Measurements from ENCODE around the gene PTPRN2. TPM values are rescaled to one million over a fixed set of nuclear protein-coding genes. Genes with fewer than 3 reads are reported as not detected.

Gene PTPRN2
- polyA plus RNA-seq, 3 donors from 2014 or later, result 1.9 to 3.7 (median 2.2) TPM

DNA sequence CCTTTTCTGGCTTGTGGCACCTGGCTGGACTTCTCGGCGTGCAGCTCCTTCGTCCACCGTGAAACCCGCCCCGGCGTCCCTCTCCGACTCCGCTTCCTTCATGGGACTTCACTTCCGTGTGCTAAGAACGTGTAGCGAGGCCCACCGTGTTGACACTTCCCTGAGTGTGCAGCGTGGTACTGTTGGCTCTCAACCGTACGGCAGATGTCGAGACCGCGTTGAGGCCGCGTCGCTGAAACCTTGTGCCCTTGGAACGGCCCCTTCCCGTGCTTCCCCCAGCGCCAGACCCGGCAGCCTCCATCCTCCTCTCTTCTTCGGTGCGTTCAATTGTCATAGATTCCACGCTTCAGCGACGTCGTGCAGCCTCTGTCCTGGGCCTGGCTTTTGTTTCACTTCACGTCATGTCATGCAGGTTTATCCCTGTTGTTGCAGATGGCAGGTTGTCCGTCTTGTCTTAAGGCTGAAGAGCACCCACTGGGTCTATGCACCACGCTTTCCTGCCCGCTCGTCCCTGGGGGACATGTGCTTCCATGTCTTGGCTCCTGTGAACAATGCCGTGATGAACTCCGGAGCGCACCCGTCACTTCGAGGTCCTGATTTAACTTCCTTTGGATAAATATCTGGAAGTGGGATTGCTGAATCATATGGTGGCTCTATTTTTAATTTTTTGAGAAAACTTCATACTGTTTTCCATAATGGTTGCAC, 785.5 kb downstream of the PTPRN2 start:
- no peak overlapping the region for H3K4me3 Mint-ChIP-seq
- no peak overlapping the region for H3K27ac Mint-ChIP-seq
- no peaks in the 10 kb centered on the region for H3K4me1 Mint-ChIP-seq
- no peak for DNase-seq
- no peaks in the 10 kb centered on the region for H3K36me3 Mint-ChIP-seq
- peaks cover 2 to 7% (median 2%) of the 10 kb centered on the region in 3 donors for H3K27me3 Mint-ChIP-seq (ENCODE audit: low read depth in 3 of 3)
- no peaks in the 10 kb centered on the region for H3K9me3 Mint-ChIP-seq

DNA sequence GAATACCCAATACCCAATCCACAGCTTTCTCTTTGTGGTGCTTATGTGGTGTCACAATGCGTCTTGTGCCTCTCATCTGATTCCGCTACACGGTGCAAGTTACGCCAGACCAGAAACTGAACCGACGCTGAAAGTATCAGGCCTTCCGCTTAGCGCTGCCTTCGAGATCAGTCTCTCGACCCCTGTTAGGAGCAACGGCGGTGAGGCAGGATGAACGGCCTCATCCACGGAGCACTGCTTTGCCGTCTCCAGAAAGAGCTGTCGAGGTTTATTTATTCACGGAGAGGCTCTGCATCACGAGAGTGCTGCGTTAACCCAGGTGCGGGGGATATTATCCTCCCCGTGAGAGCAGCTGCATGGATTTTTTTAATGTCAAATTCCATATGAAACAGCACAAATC, 786.5 kb downstream of the PTPRN2 start:
- H3K4me1 Mint-ChIP-seq, result no peaks in the 10 kb centered on the region
- no peaks in the 10 kb centered on the region for H3K36me3 Mint-ChIP-seq
- DNase-seq, result no peak
- H3K9me3 Mint-ChIP-seq, result no peaks in the 10 kb centered on the region
- H3K27me3 Mint-ChIP-seq (ENCODE audit: low read depth in 3 of 3), result peaks cover 2 to 7% (median 3%) of the 10 kb centered on the region in 3 donors
- H3K27ac Mint-ChIP-seq, result no peak overlapping the region
- no peak overlapping the region for H3K4me3 Mint-ChIP-seq

DNA sequence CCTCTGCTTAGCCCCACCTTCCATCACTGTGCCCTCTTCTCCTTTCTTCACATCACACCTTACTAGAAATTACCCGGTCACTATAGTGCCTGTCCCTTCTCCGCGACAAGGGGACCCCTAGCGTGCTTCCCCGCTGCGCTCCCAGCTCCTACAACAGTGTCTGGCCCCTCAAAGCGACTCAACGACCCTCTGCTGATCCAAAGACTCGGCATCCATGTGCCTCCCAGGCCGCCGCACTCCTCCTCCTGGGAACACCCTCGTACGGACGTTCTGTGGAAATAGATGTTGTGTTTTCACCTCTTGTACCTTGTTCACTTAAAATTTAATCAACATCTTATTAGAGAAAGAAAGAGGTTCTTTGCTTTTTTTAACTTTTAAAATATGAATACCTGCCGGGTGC, 787.3 kb downstream of the PTPRN2 start:
- Mint-ChIP-seq H3K36me3 (no peaks in the 10 kb centered on the region), H3K27me3 (ENCODE audit: low read depth in 3 of 3) (peaks cover 2 to 7% (median 4%) of the 10 kb centered on the region in 3 donors), H3K9me3 (no peaks in the 10 kb centered on the region), H3K4me1 (no peaks in the 10 kb centered on the region), H3K4me3 (no peak overlapping the region), H3K27ac (peak overlapping the region in 1 of 6 donors; percentile 42)
- no peak for DNase-seq

DNA sequence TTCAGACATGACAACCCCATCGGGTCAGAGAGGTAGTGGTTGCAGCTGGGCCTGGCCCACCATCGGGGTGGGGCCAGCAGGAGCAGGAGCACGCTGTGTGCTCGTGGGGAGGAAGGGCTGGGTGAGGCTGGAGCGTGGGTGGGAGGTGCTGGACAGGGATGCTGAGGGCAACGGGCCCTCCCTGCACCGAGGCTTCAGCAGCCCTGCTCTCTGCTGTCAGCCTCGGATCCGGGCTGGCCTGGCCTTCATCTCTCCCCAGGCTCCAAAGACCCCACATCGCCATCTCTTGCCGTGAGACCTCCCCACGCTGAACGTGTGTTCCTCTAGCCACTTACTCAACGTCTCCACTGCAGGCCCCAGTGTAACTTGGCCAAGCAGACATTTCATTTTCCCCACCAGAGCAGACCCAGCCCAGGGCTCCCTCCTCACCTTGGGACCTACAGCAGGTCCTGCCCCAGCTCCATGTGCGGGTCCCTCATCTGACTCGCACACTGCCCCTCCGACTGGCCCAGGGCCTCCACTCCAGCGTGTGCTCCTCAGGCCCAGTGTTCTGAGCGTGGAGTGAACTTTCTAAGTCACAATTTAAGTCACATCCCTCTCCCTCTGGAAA, 788.4 kb downstream of the PTPRN2 start:
- Mint-ChIP-seq H3K9me3 (no peaks in the 10 kb centered on the region), H3K4me3 (no peak overlapping the region), H3K36me3 (no peaks in the 10 kb centered on the region), H3K27ac (no peak overlapping the region), H3K27me3 (ENCODE audit: low read depth in 3 of 3) (peaks cover 2 to 7% (median 4%) of the 10 kb centered on the region in 3 donors), H3K4me1 (peaks cover 0 to 1% of the 10 kb centered on the region in 2 donors)
- DNase-seq, result no peak

DNA sequence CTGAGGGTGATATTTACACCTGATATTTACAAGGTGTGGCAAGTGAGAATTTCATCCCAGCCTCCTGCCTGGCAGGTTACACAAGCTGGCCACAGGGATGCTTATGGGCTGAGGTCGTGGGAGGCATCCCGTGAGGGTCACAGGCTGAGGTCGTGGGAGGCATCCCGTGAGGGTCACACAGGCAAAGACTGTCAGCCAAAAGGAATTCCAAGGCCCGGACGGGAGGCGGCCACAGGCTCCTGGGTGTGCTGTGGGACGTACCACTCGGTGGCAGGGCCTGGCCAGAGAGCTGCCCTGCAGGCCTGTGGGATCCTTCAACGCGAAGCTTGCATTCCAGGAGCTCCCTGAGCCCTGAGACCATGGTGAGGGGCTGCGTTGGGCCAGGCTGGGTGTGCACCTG, 790.3 kb downstream of the PTPRN2 start:
- no peak for DNase-seq

DNA sequence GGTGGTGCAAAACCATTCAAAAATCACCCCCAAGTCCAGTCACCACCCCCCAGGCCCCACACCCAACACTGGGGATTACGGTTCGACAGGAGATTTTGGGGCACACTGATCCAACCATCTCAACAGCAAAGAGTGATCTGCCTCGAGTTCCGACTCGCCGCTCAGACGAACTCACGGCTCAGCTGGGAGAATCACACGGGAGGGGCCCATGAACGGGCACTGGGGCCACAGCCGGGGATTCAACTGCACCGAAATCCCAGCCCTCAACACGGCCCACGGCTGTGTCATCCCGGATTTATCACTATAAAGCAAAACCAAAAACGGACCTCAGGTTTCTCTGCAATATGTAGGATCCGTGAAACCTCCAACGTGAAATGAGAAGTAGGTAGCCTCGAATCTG, 790.8 kb downstream of the PTPRN2 start:
- Mint-ChIP-seq H3K4me3 (no peak overlapping the region), H3K9me3 (no peaks in the 10 kb centered on the region), H3K27me3 (ENCODE audit: low read depth in 3 of 3) (peaks cover 2 to 3% (median 2%) of the 10 kb centered on the region in 3 donors), H3K27ac (no peak overlapping the region), H3K36me3 (no peaks in the 10 kb centered on the region), H3K4me1 (peaks cover 0 to 2% of the 10 kb centered on the region in 2 donors)
- no peak for DNase-seq

More for the DNA sequence above, 790.3 kb downstream of the PTPRN2 start:
- peaks cover 2 to 4% (median 4%) of the 10 kb centered on the region in 3 donors for H3K27me3 Mint-ChIP-seq (ENCODE audit: low read depth in 3 of 3)
- H3K9me3 Mint-ChIP-seq, result no peaks in the 10 kb centered on the region
- no peaks in the 10 kb centered on the region for H3K36me3 Mint-ChIP-seq
- no peak overlapping the region for H3K27ac Mint-ChIP-seq
- H3K4me3 Mint-ChIP-seq, result no peak overlapping the region
- H3K4me1 Mint-ChIP-seq, result peaks cover 0 to 2% of the 10 kb centered on the region in 2 donors

DNA sequence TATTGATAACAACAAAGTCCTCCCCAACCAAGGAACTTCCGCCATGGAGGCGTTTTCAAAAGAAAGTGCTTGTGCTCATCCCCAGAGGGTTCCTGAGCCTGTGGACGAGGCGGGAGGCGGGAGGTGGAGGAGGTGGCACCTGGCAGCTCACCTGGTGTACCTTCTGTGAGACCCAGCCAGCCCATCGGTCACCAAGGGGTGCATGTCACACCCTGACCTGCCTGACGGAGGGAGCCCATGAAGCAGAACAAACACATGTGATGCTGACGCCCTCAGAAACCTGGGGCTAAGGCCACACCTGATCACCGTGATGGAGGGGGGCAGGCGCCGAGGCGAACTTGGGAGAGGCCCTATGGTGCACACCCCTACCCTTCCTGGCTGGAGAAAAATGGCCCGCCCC, 792.0 kb downstream of the PTPRN2 start:
- H3K27ac Mint-ChIP-seq, result no peak overlapping the region

DNA sequence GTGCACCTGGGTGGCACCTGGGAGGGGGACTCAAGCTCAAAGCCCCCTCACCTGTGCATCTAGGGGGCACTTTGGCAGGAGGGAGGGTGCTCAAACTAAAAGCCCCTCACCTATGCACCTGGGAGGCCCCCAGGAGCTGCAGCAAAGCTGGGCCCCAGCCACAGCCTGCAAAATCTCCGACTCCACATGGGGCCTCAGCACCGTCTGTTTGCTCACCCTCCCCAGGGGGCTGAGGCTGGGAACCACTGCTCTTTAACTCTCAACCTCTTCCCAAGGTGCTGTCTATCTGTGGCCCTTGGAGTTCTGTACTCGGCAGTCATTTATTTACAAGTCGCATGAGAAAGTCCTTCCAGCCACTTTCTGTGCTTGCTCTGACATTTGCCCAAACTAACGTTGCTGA, 792.4 kb downstream of the PTPRN2 start:
- DNase-seq, result no peak
- peaks cover 0 to 2% of the 10 kb centered on the region in 2 donors for H3K4me1 Mint-ChIP-seq
- H3K36me3 Mint-ChIP-seq, result no peaks in the 10 kb centered on the region
- H3K4me3 Mint-ChIP-seq, result no peak overlapping the region
- H3K9me3 Mint-ChIP-seq, result peaks cover 0 to 1% (median 0%) of the 10 kb centered on the region in 6 donors
- H3K27ac Mint-ChIP-seq, result no peak overlapping the region
- H3K27me3 Mint-ChIP-seq (ENCODE audit: low read depth in 3 of 3), result peaks cover under 1 to 3% (median 2%) of the 10 kb centered on the region in 3 donors

More for the DNA sequence above, 792.0 kb downstream of the PTPRN2 start:
- no peak for DNase-seq
- Mint-ChIP-seq H3K9me3 (peaks cover 0 to 1% (median 0%) of the 10 kb centered on the region in 6 donors), H3K4me3 (no peak overlapping the region), H3K36me3 (no peaks in the 10 kb centered on the region), H3K27me3 (ENCODE audit: low read depth in 3 of 3) (peaks cover 0 to 3% (median 2%) of the 10 kb centered on the region in 3 donors), H3K4me1 (peaks cover 0 to 2% of the 10 kb centered on the region in 2 donors)

DNA sequence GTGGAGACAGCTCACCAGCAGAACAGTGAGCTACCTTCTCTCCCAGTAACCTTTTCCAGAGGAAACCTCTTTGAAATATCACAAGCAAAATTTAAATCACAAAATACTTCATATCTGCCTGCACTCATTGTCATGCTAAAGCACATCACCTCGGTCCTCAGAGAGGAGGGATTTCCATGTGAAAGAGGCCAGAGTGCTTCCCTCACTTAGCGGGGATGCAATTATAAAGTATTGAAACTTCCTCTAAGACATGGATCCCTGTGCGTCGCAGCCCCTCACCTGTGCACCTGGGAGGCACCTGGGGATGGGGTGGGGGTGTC, 792.9 kb downstream of the PTPRN2 start:
- Mint-ChIP-seq H3K4me3 (no peak overlapping the region), H3K27ac (no peak overlapping the region), H3K9me3 (peaks cover 0 to 2% (median 0%) of the 10 kb centered on the region in 6 donors)

DNA sequence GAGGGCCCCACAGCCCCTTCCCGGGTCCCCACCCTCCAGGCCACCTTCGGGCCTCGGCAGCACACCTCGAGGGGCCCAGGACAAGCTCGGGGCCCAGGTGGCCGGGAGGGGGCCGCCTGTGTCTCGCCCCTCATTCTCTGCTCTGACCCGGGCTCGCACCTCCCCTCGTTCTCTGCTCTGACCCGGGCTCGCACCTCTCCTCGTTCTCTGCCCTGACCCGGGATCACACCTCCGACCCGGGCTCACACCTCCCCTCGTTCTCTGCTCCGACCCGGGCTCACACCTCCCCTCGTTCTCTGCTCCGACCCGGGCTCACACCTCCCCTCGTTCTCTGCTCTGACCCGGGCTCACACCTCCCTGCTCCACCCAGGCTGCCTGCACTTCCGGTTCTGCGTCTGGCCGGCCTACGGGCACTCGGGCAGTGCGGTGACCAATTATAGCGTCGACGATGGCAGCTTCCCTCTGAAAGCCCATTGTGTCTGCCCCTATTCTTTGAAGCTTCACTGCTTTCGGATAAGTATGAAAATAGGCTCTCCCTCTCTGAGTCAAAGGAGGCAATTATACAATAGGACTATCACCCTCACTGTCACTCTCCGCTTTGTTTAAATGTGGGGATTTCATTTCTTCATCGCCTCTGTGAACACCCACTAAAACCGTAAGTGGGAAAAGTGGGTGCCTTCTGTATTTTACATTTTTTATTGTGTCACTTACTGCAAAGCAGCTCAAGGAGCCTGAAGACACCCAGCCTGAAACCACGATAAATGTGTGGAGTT, 793.5 kb downstream of the PTPRN2 start:
- Mint-ChIP-seq H3K4me1 (peaks cover 0 to 2% of the 10 kb centered on the region in 2 donors), H3K4me3 (peak overlapping the region in 1 of 5 donors; percentile 47), H3K36me3 (no peaks in the 10 kb centered on the region), H3K27ac (no peak overlapping the region), H3K27me3 (ENCODE audit: low read depth in 3 of 3) (peaks cover 2 to 3% (median 3%) of the 10 kb centered on the region in 3 donors), H3K9me3 (peaks cover 0 to 3% (median 0%) of the 10 kb centered on the region in 6 donors)
- DNase-seq, result no peak

More for the DNA sequence above, 792.9 kb downstream of the PTPRN2 start:
- Mint-ChIP-seq H3K36me3 (no peaks in the 10 kb centered on the region), H3K4me1 (peaks cover 0 to 2% of the 10 kb centered on the region in 2 donors), H3K27me3 (ENCODE audit: low read depth in 3 of 3) (peaks cover 2 to 3% (median 3%) of the 10 kb centered on the region in 3 donors)
- DNase-seq, result no peak

DNA sequence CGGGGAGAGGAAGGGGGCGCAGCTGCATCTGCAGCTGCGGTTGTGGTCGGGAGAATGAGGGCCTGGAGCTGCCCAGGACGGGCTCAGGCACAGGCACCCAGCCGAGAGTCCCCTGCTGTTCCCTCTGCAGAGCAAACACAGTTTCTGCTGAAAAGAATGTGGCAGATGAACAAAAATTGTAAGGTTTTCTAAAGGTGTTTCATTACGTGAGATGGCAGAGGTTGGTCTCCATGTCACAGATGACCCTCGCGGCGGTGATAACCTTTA, 794.6 kb downstream of the PTPRN2 start:
- Mint-ChIP-seq H3K27ac (no peak overlapping the region), H3K27me3 (ENCODE audit: low read depth in 3 of 3) (peaks cover 0 to 6% (median 3%) of the 10 kb centered on the region in 3 donors), H3K4me1 (peaks cover 0 to 2% of the 10 kb centered on the region in 2 donors), H3K9me3 (peaks cover 0 to 3% (median 0%) of the 10 kb centered on the region in 6 donors), H3K4me3 (no peak overlapping the region), H3K36me3 (no peaks in the 10 kb centered on the region)
- DNase-seq, result no peak

DNA sequence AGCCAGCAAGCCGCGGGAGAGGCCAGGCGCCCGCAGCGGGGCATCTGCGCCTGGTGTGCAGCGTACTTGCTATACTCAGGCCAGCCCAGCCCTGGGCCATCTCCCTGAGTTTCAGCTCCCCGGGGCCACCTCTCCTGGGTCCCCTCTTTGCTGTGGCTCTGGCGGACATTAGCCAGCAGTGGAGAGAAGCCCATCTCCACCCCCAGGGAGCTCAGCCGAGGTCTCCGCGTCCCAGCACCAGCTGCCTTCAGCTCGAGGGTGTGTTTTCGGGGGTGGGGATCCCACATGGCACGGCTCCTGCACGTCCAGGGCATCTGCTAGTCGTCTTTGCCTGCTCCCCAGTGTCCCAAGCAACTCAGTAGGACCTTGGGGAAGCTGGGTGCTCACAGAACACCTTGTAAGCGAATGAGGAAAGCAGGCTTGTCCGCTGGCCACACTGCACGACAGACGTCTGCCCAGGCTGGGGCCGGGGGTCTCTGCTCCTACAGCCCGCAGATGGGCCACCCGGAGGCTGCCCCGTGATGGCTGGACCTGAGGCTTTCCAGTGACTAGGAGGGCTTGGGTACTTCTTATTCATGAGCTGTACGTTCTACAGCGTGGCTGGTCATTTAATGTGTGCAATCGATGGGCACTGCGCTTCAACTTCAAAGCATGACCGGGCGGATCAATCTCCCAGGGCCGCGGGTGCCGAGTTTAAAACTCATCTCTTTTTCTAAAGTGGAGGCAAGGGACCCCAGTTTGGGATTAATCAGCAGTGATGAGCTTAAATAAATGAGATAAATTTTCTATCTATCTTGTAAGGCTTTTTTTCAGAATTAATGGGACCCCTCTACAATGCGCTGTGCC, 795.2 kb downstream of the PTPRN2 start:
- Mint-ChIP-seq H3K9me3 (peaks cover 0 to 3% (median 0%) of the 10 kb centered on the region in 6 donors), H3K27ac (no peak overlapping the region), H3K36me3 (no peaks in the 10 kb centered on the region), H3K4me1 (peaks cover 0 to 2% of the 10 kb centered on the region in 2 donors), H3K27me3 (ENCODE audit: low read depth in 3 of 3) (peaks cover 0 to 6% (median 3%) of the 10 kb centered on the region in 3 donors), H3K4me3 (no peak overlapping the region)
- DNase-seq, result no peak

DNA sequence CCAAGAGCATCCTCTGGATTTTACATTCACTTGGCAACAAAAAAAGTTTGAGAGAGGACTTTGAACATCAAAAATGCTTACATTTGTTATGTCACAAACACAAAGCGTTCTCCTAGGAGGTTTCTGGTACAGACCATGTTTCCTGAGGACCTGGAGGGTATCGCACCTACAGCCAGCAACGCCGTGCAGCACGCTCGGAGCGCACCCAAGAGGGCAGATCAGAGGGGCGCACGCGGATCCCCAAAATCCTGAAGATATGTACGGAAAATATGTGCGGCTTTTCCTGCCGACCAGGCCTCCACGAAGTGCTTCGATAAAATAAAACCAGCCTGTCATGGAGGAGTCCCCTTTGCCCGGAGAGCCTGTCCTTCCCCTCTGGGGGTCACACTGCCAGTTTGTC, 796.0 kb downstream of the PTPRN2 start:
- H3K27me3 Mint-ChIP-seq (ENCODE audit: low read depth in 3 of 3), result peaks cover 0 to 6% (median 3%) of the 10 kb centered on the region in 3 donors
- no peak for DNase-seq
- H3K4me3 Mint-ChIP-seq, result no peak overlapping the region
- peaks cover 0 to 2% of the 10 kb centered on the region in 2 donors for H3K4me1 Mint-ChIP-seq
- H3K9me3 Mint-ChIP-seq, result peaks cover 0 to 3% (median 0%) of the 10 kb centered on the region in 6 donors
- no peak overlapping the region for H3K27ac Mint-ChIP-seq
- H3K36me3 Mint-ChIP-seq, result no peaks in the 10 kb centered on the region
